Measurements from ENCODE around the gene ABI3. TPM values are rescaled to one million over a fixed set of nuclear protein-coding genes. Genes with fewer than 3 reads are reported as not detected.
A peak's percentile ranks its signal among the peaks of the same experiment; 100 is the strongest.

The ABI3 gene
- total RNA-seq, 1 experiment from 2014 or later = not detected

GRCh38 chr17:49193513-49194296, 16.8 kb upstream of the ABI3 start:
- no peaks in the 10 kb centered on the region for H3K9me3 ChIP-seq
- H3K4me3 ChIP-seq = peak overlapping the region; percentile 76
- no peaks in the 10 kb centered on the region for H3K36me3 ChIP-seq
- DNase-seq = peak; percentile 40
- H3K27me3 ChIP-seq = no peaks in the 10 kb centered on the region

GRCh38 chr17:49194297-49194607, 16.3 kb upstream of the ABI3 start:
- DNase-seq = no peak
- H3K36me3 ChIP-seq = no peaks in the 10 kb centered on the region
- H3K4me3 ChIP-seq = no peak overlapping the region
- H3K9me3 ChIP-seq = no peaks in the 10 kb centered on the region
- no peaks in the 10 kb centered on the region for H3K27me3 ChIP-seq

- Histone ChIP-seq H3K36me3 (no peaks in the 10 kb centered on the region), H3K4me3 (no peak overlapping the region), H3K9me3 (no peaks in the 10 kb centered on the region), H3K27me3 (no peaks in the 10 kb centered on the region)
- no peak for DNase-seq
Observed at GRCh38 chr17:49195751-49196150, 14.8 kb upstream of the ABI3 start.

GRCh38 chr17:49196520-49196919, 14.0 kb upstream of the ABI3 start:
- Histone ChIP-seq H3K9me3 (no peaks in the 10 kb centered on the region), H3K4me3 (no peak overlapping the region), H3K36me3 (no peaks in the 10 kb centered on the region), H3K27me3 (no peaks in the 10 kb centered on the region)
- no peak for DNase-seq

GRCh38 chr17:49197346-49197998, 13.0 kb upstream of the ABI3 start:
- Histone ChIP-seq H3K27me3 (no peaks in the 10 kb centered on the region), H3K4me3 (no peak overlapping the region), H3K9me3 (no peaks in the 10 kb centered on the region), H3K36me3 (no peaks in the 10 kb centered on the region)
- peak; percentile 30 for DNase-seq

- Histone ChIP-seq H3K27me3 (no peaks in the 10 kb centered on the region), H3K4me3 (no peak overlapping the region), H3K9me3 (no peaks in the 10 kb centered on the region), H3K36me3 (no peaks in the 10 kb centered on the region)
- DNase-seq = no peak
Observed at GRCh38 chr17:49198211-49198610, 12.3 kb upstream of the ABI3 start.

GRCh38 chr17:49200423-49201083, 10.0 kb upstream of the ABI3 start:
- Histone ChIP-seq H3K27me3 (no peaks in the 10 kb centered on the region), H3K4me3 (no peak overlapping the region), H3K9me3 (no peaks in the 10 kb centered on the region), H3K36me3 (no peaks in the 10 kb centered on the region)
- no peak for DNase-seq

GRCh38 chr17:49201481-49201927, 9.0 kb upstream of the ABI3 start:
- no peak for DNase-seq
- Histone ChIP-seq H3K27me3 (no peaks in the 10 kb centered on the region), H3K36me3 (no peaks in the 10 kb centered on the region), H3K9me3 (no peaks in the 10 kb centered on the region), H3K4me3 (no peak overlapping the region)

GRCh38 chr17:49203796-49204195, 6.7 kb upstream of the ABI3 start:
- no peak for DNase-seq
- Histone ChIP-seq H3K36me3 (no peaks in the 10 kb centered on the region), H3K27me3 (no peaks in the 10 kb centered on the region), H3K9me3 (no peaks in the 10 kb centered on the region), H3K4me3 (no peak overlapping the region)

GRCh38 chr17:49204516-49204915, 6.0 kb upstream of the ABI3 start:
- DNase-seq = peak; percentile 79
- H3K27me3 ChIP-seq = no peaks in the 10 kb centered on the region
- no peaks in the 10 kb centered on the region for H3K36me3 ChIP-seq

GRCh38 chr17:49209061-49209571, 1.4 kb upstream of the ABI3 start:
- DNase-seq = no peak
- H3K36me3 ChIP-seq = no peaks in the 10 kb centered on the region

More at GRCh38 chr17:49204516-49204915, 6.0 kb upstream of the ABI3 start:
- Histone ChIP-seq H3K9me3 (no peaks in the 10 kb centered on the region), H3K4me3 (no peak overlapping the region)

GRCh38 chr17:49213399-49213798, 2.9 kb downstream of the ABI3 start:
- no peaks in the 10 kb centered on the region for H3K36me3 ChIP-seq
- no peaks in the 10 kb centered on the region for H3K27me3 ChIP-seq
- H3K4me3 ChIP-seq = no peak overlapping the region
- DNase-seq = no peak
- no peaks in the 10 kb centered on the region for H3K9me3 ChIP-seq

More at GRCh38 chr17:49209061-49209571, 1.4 kb upstream of the ABI3 start:
- Histone ChIP-seq H3K9me3 (no peaks in the 10 kb centered on the region), H3K4me3 (no peak overlapping the region), H3K27me3 (no peaks in the 10 kb centered on the region)

GRCh38 chr17:49213847-49214246, 3.3 kb downstream of the ABI3 start:
- no peak for DNase-seq
- Histone ChIP-seq H3K27me3 (no peaks in the 10 kb centered on the region), H3K36me3 (no peaks in the 10 kb centered on the region), H3K4me3 (no peak overlapping the region), H3K9me3 (no peaks in the 10 kb centered on the region)

- no peak overlapping the region for H3K4me3 ChIP-seq
- peak; percentile 33 for DNase-seq
- H3K36me3 ChIP-seq = no peaks in the 10 kb centered on the region
- H3K9me3 ChIP-seq = no peaks in the 10 kb centered on the region
- no peaks in the 10 kb centered on the region for H3K27me3 ChIP-seq
Observed at GRCh38 chr17:49214676-49215360, 4.3 kb downstream of the ABI3 start.

- DNase-seq = no peak
- no peak overlapping the region for H3K4me3 ChIP-seq
- no peaks in the 10 kb centered on the region for H3K9me3 ChIP-seq
- H3K36me3 ChIP-seq = no peaks in the 10 kb centered on the region
- H3K27me3 ChIP-seq = no peaks in the 10 kb centered on the region
Observed at GRCh38 chr17:49216482-49216881, 6.0 kb downstream of the ABI3 start.

- Histone ChIP-seq H3K9me3 (no peaks in the 10 kb centered on the region), H3K27me3 (no peaks in the 10 kb centered on the region), H3K36me3 (no peaks in the 10 kb centered on the region)
Observed at GRCh38 chr17:49216953-49217650, 6.6 kb downstream of the ABI3 start.

More at GRCh38 chr17:49216953-49217650, 6.6 kb downstream of the ABI3 start:
- no peak overlapping the region for H3K4me3 ChIP-seq
- no peak for DNase-seq

Data from MG63 (cell line).